HG03196 (cell line): ENCODE results near the gene IQGAP2.
"Not testable (repeated sequence)": the region's sequence is repeated elsewhere in the genome, so short reads cannot be mapped to it uniquely, and the experiment has no call there.

ENCODE experiments used
- ATAC-seq: cut with Tn5 transposase; IDR thresholded peaks from one replicate; pipeline ENCODE4 v1.9.1; 2021; ENCODE audit not compliant: unreplicated experiment

The IQGAP2 gene

GRCh38 chr5:76414788-76415187 is 11.7 kb downstream of the IQGAP2 start:
- ATAC-seq, result no peak

GRCh38 chr5:76415855-76416254 is 12.8 kb downstream of the IQGAP2 start:
- ATAC-seq, result no peak

GRCh38 chr5:76419597-76420298 is 16.7 kb downstream of the IQGAP2 start:
- ATAC-seq, result no peak

- no peak for ATAC-seq
Measured at GRCh38 chr5:76422227-76422626, 19.1 kb downstream of the IQGAP2 start.

GRCh38 chr5:76422742-76423141 is 19.7 kb downstream of the IQGAP2 start:
- ATAC-seq, result no peak

GRCh38 chr5:76425146-76425545 is 22.1 kb downstream of the IQGAP2 start:
- no peak for ATAC-seq

GRCh38 chr5:76425928-76426804 is 23.1 kb downstream of the IQGAP2 start:
- ATAC-seq, result no peak

- ATAC-seq, result no peak
Measured at GRCh38 chr5:76427206-76428140, 24.4 kb downstream of the IQGAP2 start.

GRCh38 chr5:76428550-76428949 is 25.5 kb downstream of the IQGAP2 start:
- ATAC-seq, result not testable (repeated sequence)

GRCh38 chr5:76433261-76433660 is 30.2 kb downstream of the IQGAP2 start:
- no peak for ATAC-seq

GRCh38 chr5:76437507-76437906 is 34.4 kb downstream of the IQGAP2 start:
- ATAC-seq, result not testable (repeated sequence)

GRCh38 chr5:76438025-76438424 is 34.9 kb downstream of the IQGAP2 start:
- ATAC-seq, result no peak

GRCh38 chr5:76439201-76439600 is 36.1 kb downstream of the IQGAP2 start:
- no peak for ATAC-seq

- ATAC-seq, result no peak
Measured at GRCh38 chr5:76439929-76440328, 36.8 kb downstream of the IQGAP2 start.

- ATAC-seq, result no peak
Measured at GRCh38 chr5:76441101-76441500, 38.0 kb downstream of the IQGAP2 start.

GRCh38 chr5:76441890-76442673 is 39.0 kb downstream of the IQGAP2 start:
- no peak for ATAC-seq

- ATAC-seq, result no peak
Measured at GRCh38 chr5:76443066-76443800, 40.1 kb downstream of the IQGAP2 start.

GRCh38 chr5:76445063-76445462 is 42.0 kb downstream of the IQGAP2 start:
- ATAC-seq, result no peak

GRCh38 chr5:76445830-76446229 is 42.7 kb downstream of the IQGAP2 start:
- no peak for ATAC-seq

GRCh38 chr5:76446776-76447175 is 43.7 kb downstream of the IQGAP2 start:
- no peak for ATAC-seq
